NB4 (cell line): ENCODE data around the gene AGPAT3.

Experiments used
- DNase-seq: peaks from one replicate; pipeline ENCODE4 v3.0.0; 2010; ENCODE audit warnings: low read depth
- H3K4me3 ChIP-seq: one replicate; pipeline ENCODE4 v1.5.1; 2011; ENCODE audit warnings: mild to moderate bottlenecking, low read depth, low read length, moderate library complexity
- MAX ChIP-seq: IDR thresholded peaks from 2 replicates; pipeline ENCODE4 v1.6.1; 2011; ENCODE audit warnings: low read depth, low read length
- MYC ChIP-seq: IDR thresholded peaks from 2 replicates; pipeline ENCODE4 v1.6.1; 2011; ENCODE audit warnings: low read depth, low read length
- POLR2A ChIP-seq: IDR thresholded peaks from 2 replicates; pipeline ENCODE4 v1.6.1; 2011; ENCODE audit warnings: mild to moderate bottlenecking; ENCODE audit not compliant: insufficient read length; ENCODE audit errors: extremely low read depth
- TF ChIP-seq, protein P1 (sequence below): IDR thresholded peaks from one replicate; pipeline ENCODE4 v1.5.1; 2012; ENCODE audit warnings: low read depth, low read length

Gene AGPAT3

GRCh38 chr21:43906585-43907370 is 41.8 kb downstream of the AGPAT3 start:
- no peak overlapping the region for H3K4me3 ChIP-seq
- DNase-seq = no peak
- TF ChIP-seq, protein P1, sequence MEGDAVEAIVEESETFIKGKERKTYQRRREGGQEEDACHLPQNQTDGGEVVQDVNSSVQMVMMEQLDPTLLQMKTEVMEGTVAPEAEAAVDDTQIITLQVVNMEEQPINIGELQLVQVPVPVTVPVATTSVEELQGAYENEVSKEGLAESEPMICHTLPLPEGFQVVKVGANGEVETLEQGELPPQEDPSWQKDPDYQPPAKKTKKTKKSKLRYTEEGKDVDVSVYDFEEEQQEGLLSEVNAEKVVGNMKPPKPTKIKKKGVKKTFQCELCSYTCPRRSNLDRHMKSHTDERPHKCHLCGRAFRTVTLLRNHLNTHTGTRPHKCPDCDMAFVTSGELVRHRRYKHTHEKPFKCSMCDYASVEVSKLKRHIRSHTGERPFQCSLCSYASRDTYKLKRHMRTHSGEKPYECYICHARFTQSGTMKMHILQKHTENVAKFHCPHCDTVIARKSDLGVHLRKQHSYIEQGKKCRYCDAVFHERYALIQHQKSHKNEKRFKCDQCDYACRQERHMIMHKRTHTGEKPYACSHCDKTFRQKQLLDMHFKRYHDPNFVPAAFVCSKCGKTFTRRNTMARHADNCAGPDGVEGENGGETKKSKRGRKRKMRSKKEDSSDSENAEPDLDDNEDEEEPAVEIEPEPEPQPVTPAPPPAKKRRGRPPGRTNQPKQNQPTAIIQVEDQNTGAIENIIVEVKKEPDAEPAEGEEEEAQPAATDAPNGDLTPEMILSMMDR = no peak
- TF ChIP-seq MAX (no peak), POLR2A (no peak), MYC (no peak)

DNA sequence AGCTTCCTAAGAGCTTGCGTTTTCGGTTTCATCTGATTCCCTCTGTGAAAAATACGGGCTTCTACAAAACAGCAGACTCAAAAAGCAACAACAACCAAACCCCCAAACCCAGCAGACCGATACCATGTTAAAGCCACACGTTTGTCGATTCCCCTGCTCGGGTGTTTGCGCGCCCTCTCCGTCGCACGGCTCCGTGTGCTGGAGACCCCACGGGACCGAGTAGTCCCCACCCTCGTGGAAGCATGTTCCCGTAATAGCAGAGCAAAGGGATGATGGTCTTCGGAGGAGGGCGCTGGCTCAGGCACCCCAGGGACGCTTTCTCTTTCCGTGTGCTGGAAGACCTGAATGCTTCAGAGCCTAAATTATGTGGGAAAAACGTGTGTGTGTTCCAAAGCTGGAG is 42.7 kb downstream of the AGPAT3 start:
- no peak overlapping the region for H3K4me3 ChIP-seq

DNA sequence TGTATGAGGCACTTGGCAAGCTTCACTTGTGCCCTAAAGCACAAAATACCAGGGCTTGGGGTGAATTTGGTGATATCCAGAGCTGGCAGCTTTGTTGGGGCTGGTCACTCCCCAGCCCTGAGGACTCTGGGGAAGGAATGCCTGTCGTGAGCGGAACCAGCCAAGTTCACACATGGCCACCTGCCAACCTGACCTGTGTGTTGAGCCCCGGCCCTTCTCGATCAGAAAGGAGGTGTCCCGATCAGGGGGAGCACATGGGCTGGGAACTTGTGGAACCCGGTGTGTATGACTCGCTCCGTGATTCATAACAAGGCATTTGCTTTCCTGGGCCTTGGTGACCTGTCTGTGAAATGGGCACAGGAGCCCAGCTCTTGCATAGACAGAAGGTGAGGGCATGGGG is 43.1 kb downstream of the AGPAT3 start:
- no peak overlapping the region for H3K4me3 ChIP-seq
- TF ChIP-seq MAX (no peak), MYC (no peak), POLR2A (no peak)
- TF ChIP-seq, protein P1 = no peak
- no peak for DNase-seq

More for the DNA sequence above, 42.7 kb downstream of the AGPAT3 start:
- no peak for DNase-seq
- TF ChIP-seq MAX = no peak

DNA sequence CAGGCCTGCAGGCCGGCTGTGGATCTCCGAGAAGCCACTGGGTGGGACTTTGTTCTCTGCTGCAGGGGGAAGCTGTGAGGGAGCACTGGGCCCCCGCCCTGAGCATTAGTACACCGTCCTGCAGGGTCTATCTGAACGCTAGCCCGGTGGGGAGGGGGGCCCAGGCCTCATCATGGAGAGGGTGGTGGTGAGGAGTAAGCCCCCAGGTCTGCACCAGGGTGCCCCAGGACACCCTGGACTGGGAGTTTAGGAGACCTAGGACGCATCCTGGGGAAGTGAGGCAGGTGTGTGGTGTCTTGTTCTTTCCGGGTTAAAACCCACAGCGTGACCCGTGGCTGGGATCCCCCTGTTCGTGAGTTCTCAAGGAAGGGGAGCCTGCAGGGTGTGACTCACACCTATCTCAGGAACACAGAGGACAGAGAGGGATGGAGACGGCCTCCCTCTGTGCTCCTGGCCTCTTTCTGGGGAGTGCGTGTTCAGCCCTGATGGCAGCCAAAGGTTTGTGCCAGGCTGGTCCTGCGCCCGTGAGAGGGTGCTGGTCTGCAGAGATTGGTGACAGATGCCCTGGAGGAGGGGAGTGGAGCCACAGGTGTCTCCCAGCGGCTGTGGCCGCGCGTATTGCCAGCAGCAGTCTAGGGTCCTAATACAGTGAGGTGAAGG is 44.8 kb downstream of the AGPAT3 start:
- H3K4me3 ChIP-seq = no peak overlapping the region
- no peak for DNase-seq
- TF ChIP-seq POLR2A (no peak), MYC (no peak), MAX (no peak)
- TF ChIP-seq, protein P1 = no peak

DNA sequence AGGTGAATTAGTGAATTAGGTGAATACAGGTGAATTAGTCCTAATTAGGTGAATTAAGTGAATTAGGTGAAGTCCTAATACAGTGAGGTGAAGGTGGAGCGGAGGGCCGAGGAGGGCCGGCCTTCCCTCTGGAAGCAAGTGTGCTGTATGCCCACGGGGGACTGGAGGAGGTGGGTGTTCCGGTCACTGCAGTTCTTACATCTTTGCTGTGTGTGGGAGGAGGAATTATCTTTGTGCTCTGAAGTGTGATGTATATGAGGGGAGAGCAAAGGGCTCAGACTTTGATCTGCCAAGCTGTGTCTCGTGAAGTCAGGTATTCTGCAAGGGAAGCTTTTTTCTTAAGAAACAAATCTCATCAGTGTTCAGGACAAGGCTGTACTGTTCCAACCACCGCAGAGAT is 45.4 kb downstream of the AGPAT3 start:
- DNase-seq = no peak
- no peak overlapping the region for H3K4me3 ChIP-seq
- TF ChIP-seq MAX (no peak), POLR2A (no peak), MYC (no peak)
- TF ChIP-seq, protein P1 = no peak
